ENCODE measurements around the gene ETNK2.

- TF ChIP-seq POLR2AphosphoS5 (IDR thresholded peaks at IDR 0.05; ENCODE audit: borderline replicate concordance, low read depth, low read length): no peak
- TF ChIP-seq EZH2 (IDR thresholded peaks at IDR 0.05): no peak
- TF ChIP-seq FOXP2 (optimal IDR thresholded peaks at IDR 0.05; ENCODE audit: control extremely low read depth, extremely low read length, insufficient read depth): no peak
Measured at GRCh38 chr1:204147406-204148383, 4.1 kb downstream of the ETNK2 start.
